NCI-H2081 treated with DMSO at 0.1 percent for 48 hours (cell line): ENCODE data around the gene RAB26.
"Not testable (repeated sequence)": the region's sequence is repeated elsewhere in the genome, so short reads cannot be mapped to it uniquely, and the experiment has no call there.

Source experiments
- DNase-seq: peaks from one replicate; lab custom pipeline; 2025; lab: John Stamatoyannopoulos, UW

The RAB26 gene

GRCh38 chr16:2196162-2196980, 47.9 kb downstream of the RAB26 start, which contains the start of gene CASKIN1:
Gene CASKIN1, minus strand, starts transcription at chr16:2196605. Its CDS starts 173 bp downstream, at chr16:2196432.
- no peak for DNase-seq

- no peak for DNase-seq
Observed at GRCh38 chr16:2196981-2197511, 48.6 kb downstream of the RAB26 start.

- no peak for DNase-seq
Observed at GRCh38 chr16:2197765-2198164, 49.3 kb downstream of the RAB26 start.

GRCh38 chr16:2198283-2198682, 49.9 kb downstream of the RAB26 start:
- DNase-seq = no peak

GRCh38 chr16:2199095-2199494, 50.7 kb downstream of the RAB26 start:
- DNase-seq = no peak

GRCh38 chr16:2199621-2200139, 51.3 kb downstream of the RAB26 start:
- no peak for DNase-seq

- DNase-seq = no peak
Observed at GRCh38 chr16:2200313-2200712, 51.9 kb downstream of the RAB26 start.

- DNase-seq = not testable (repeated sequence)
Observed at GRCh38 chr16:2203119-2203688, 54.8 kb downstream of the RAB26 start.
